ENCODE data around the gene RFX2.

Gene RFX2

GRCh38 chr19:6100284-6100915 is 9.9 kb downstream of the RFX2 start:
- H3K4me2 ChIP-seq (ENCODE audit: low read depth, low read length, poor library complexity, severe bottlenecking): no peak overlapping the region

GRCh38 chr19:6099599-6099998 is 10.7 kb downstream of the RFX2 start:
- no peak overlapping the region for H3K9ac ChIP-seq (ENCODE audit: low read depth, low read length, poor library complexity, severe bottlenecking)
- no peaks in the 10 kb centered on the region for H4K20me1 ChIP-seq (ENCODE audit: insufficient read depth, low read length, poor library complexity, severe bottlenecking)
- H3K27me3 ChIP-seq (ENCODE audit: insufficient read depth, low read length, poor library complexity, severe bottlenecking): no peaks in the 10 kb centered on the region
- H3K36me3 ChIP-seq (ENCODE audit: insufficient read depth, low read length): no peaks in the 10 kb centered on the region
- H3K4me1 ChIP-seq (ENCODE audit: insufficient read depth, low read length, poor library complexity, severe bottlenecking): no peaks in the 10 kb centered on the region
- no peak overlapping the region for H3K4me3 ChIP-seq (ENCODE audit: low read length, poor library complexity, severe bottlenecking)
- no peak overlapping the region for H3K4me2 ChIP-seq (ENCODE audit: low read depth, low read length, poor library complexity, severe bottlenecking)
- no peaks in the 10 kb centered on the region for H3K9me2 ChIP-seq (replicated peaks; ENCODE audit: low read depth, low read length)
- H2AFZ ChIP-seq (ENCODE audit: low read length): no peak overlapping the region
- H3F3A ChIP-seq (ENCODE audit: low read depth): no peaks in the 10 kb centered on the region
- TF ChIP-seq EZH2phosphoT487 (IDR thresholded peaks at IDR 0.05; ENCODE audit: borderline replicate concordance): no peak
- TF ChIP-seq, protein P1, sequence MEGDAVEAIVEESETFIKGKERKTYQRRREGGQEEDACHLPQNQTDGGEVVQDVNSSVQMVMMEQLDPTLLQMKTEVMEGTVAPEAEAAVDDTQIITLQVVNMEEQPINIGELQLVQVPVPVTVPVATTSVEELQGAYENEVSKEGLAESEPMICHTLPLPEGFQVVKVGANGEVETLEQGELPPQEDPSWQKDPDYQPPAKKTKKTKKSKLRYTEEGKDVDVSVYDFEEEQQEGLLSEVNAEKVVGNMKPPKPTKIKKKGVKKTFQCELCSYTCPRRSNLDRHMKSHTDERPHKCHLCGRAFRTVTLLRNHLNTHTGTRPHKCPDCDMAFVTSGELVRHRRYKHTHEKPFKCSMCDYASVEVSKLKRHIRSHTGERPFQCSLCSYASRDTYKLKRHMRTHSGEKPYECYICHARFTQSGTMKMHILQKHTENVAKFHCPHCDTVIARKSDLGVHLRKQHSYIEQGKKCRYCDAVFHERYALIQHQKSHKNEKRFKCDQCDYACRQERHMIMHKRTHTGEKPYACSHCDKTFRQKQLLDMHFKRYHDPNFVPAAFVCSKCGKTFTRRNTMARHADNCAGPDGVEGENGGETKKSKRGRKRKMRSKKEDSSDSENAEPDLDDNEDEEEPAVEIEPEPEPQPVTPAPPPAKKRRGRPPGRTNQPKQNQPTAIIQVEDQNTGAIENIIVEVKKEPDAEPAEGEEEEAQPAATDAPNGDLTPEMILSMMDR (conservative IDR thresholded peaks at IDR 0.05; ENCODE audit: low read length): no peak
- H3K79me2 ChIP-seq (ENCODE audit: insufficient read depth, low read length): no peaks in the 10 kb centered on the region
- H3K9me3 ChIP-seq (ENCODE audit: insufficient read depth, low read depth, low read length): no peaks in the 10 kb centered on the region

More at GRCh38 chr19:6100284-6100915, 9.9 kb downstream of the RFX2 start:
- no peaks in the 10 kb centered on the region for H3K27me3 ChIP-seq (ENCODE audit: insufficient read depth, low read length, poor library complexity, severe bottlenecking)
- no peak overlapping the region for H3K4me3 ChIP-seq (ENCODE audit: low read length, poor library complexity, severe bottlenecking)
- no peaks in the 10 kb centered on the region for H3K4me1 ChIP-seq (ENCODE audit: insufficient read depth, low read length, poor library complexity, severe bottlenecking)
- H3K9me2 ChIP-seq (replicated peaks; ENCODE audit: low read depth, low read length): no peaks in the 10 kb centered on the region
- no peak overlapping the region for H2AFZ ChIP-seq (ENCODE audit: low read length)
- H3K9me3 ChIP-seq (ENCODE audit: insufficient read depth, low read depth, low read length): no peaks in the 10 kb centered on the region
- no peaks in the 10 kb centered on the region for H3K36me3 ChIP-seq (ENCODE audit: insufficient read depth, low read length)
- no peaks in the 10 kb centered on the region for H4K20me1 ChIP-seq (ENCODE audit: insufficient read depth, low read length, poor library complexity, severe bottlenecking)
- no peak overlapping the region for H3K9ac ChIP-seq (ENCODE audit: low read depth, low read length, poor library complexity, severe bottlenecking)
- no peaks in the 10 kb centered on the region for H3F3A ChIP-seq (ENCODE audit: low read depth)
- TF ChIP-seq EZH2phosphoT487 (IDR thresholded peaks at IDR 0.05; ENCODE audit: borderline replicate concordance): no peak
- TF ChIP-seq, protein P1 (conservative IDR thresholded peaks at IDR 0.05; ENCODE audit: low read length): no peak
- no peaks in the 10 kb centered on the region for H3K79me2 ChIP-seq (ENCODE audit: insufficient read depth, low read length)

- H3K4me2 ChIP-seq (ENCODE audit: low read depth, low read length, poor library complexity, severe bottlenecking): no peak overlapping the region
Measured at GRCh38 chr19:6099033-6099432, 11.3 kb downstream of the RFX2 start.

More at GRCh38 chr19:6099033-6099432, 11.3 kb downstream of the RFX2 start:
- Histone ChIP-seq H2AFZ (ENCODE audit: low read length) (no peak overlapping the region), H3F3A (ENCODE audit: low read depth) (no peaks in the 10 kb centered on the region), H3K9me2 (replicated peaks; ENCODE audit: low read depth, low read length) (no peaks in the 10 kb centered on the region), H3K4me1 (ENCODE audit: insufficient read depth, low read length, poor library complexity, severe bottlenecking) (no peaks in the 10 kb centered on the region), H3K9ac (ENCODE audit: low read depth, low read length, poor library complexity, severe bottlenecking) (no peak overlapping the region), H3K36me3 (ENCODE audit: insufficient read depth, low read length) (no peaks in the 10 kb centered on the region), H3K27me3 (ENCODE audit: insufficient read depth, low read length, poor library complexity, severe bottlenecking) (no peaks in the 10 kb centered on the region), H3K9me3 (ENCODE audit: insufficient read depth, low read depth, low read length) (no peaks in the 10 kb centered on the region), H4K20me1 (ENCODE audit: insufficient read depth, low read length, poor library complexity, severe bottlenecking) (no peaks in the 10 kb centered on the region), H3K79me2 (ENCODE audit: insufficient read depth, low read length) (no peaks in the 10 kb centered on the region), H3K4me3 (ENCODE audit: low read length, poor library complexity, severe bottlenecking) (no peak overlapping the region)
- TF ChIP-seq, protein P1 (conservative IDR thresholded peaks at IDR 0.05; ENCODE audit: low read length): no peak
- TF ChIP-seq EZH2phosphoT487 (IDR thresholded peaks at IDR 0.05; ENCODE audit: borderline replicate concordance): no peak

Data from Loucy (cell line).